ENCODE results near the gene CCDC80. TPM values are rescaled to one million over a fixed set of nuclear protein-coding genes. Genes with fewer than 3 reads are reported as not detected.
"Not testable (repeated sequence)": the region's sequence is repeated elsewhere in the genome, so short reads cannot be mapped to it uniquely, and the experiment has no call there.

CCDC80 gene
- total RNA-seq, 1 experiment from 2014 or later, result 26.2 TPM

- Histone ChIP-seq H3K4me3 (ENCODE audit: low read depth, low read length) (no peak overlapping the region), H3K27me3 (replicated peaks; ENCODE audit: control insufficient read depth, insufficient read depth, low read length) (no peaks in the 10 kb centered on the region), H3K9me3 (no peaks in the 10 kb centered on the region), H3K4me1 (no peaks in the 10 kb centered on the region), H3K36me3 (ENCODE audit: control insufficient read depth, insufficient read depth, low read length) (no peaks in the 10 kb centered on the region)
- H3K27ac Mint-ChIP-seq (ENCODE audit: unreplicated experiment), result no peak overlapping the region
- H3K36me3 Mint-ChIP-seq (ENCODE audit: insufficient read depth, unreplicated experiment), result peaks cover 12% of the 10 kb centered on the region
- ChIA-PET CTCF (no interaction called here), POLR2A (no interaction called here)
- H3K4me3 Mint-ChIP-seq (ENCODE audit: unreplicated experiment), result no peak overlapping the region
- no peak for TF ChIP-seq CTCF (IDR thresholded peaks at IDR 0.05; ENCODE audit: insufficient read depth in 1 of 2, low read depth in 1 of 2, low read length in 1 of 2, severe bottlenecking in 1 of 2, unreplicated experiment in 1 of 2)
- H3K27me3 Mint-ChIP-seq (ENCODE audit: insufficient read depth, unreplicated experiment), result no peaks in the 10 kb centered on the region
- H3K4me1 Mint-ChIP-seq (ENCODE audit: low read depth, unreplicated experiment), result peaks cover 18% of the 10 kb centered on the region
- no peak for DNase-seq
- intact Hi-C loops (cut with micrococcal nuclease; ENCODE audit: unreplicated experiment), result no loop called here
- no TSS peak for BruUV-seq (replicated peaks)
- H3K9me3 Mint-ChIP-seq (ENCODE audit: unreplicated experiment), result no peaks in the 10 kb centered on the region
These were observed 71.7 kb downstream of the CCDC80 start for GRCh38 chr3:112569265-112569664.

GRCh38 chr3:112568642-112569041 lies 72.3 kb downstream of the CCDC80 start:
- Histone ChIP-seq H3K27me3 (replicated peaks; ENCODE audit: control insufficient read depth, insufficient read depth, low read length) (no peaks in the 10 kb centered on the region), H3K4me1 (no peaks in the 10 kb centered on the region), H3K4me3 (ENCODE audit: low read depth, low read length) (no peak overlapping the region), H3K9me3 (no peaks in the 10 kb centered on the region), H3K36me3 (ENCODE audit: control insufficient read depth, insufficient read depth, low read length) (no peaks in the 10 kb centered on the region)
- H3K27ac Mint-ChIP-seq (ENCODE audit: unreplicated experiment), result no peak overlapping the region
- no peak for TF ChIP-seq CTCF (IDR thresholded peaks at IDR 0.05; ENCODE audit: insufficient read depth in 1 of 2, low read depth in 1 of 2, low read length in 1 of 2, severe bottlenecking in 1 of 2, unreplicated experiment in 1 of 2)
- peaks cover 12% of the 10 kb centered on the region for H3K36me3 Mint-ChIP-seq (ENCODE audit: insufficient read depth, unreplicated experiment)
- no peaks in the 10 kb centered on the region for H3K27me3 Mint-ChIP-seq (ENCODE audit: insufficient read depth, unreplicated experiment)
- intact Hi-C loops (cut with micrococcal nuclease; ENCODE audit: unreplicated experiment), result no loop called here
- ChIA-PET CTCF (no interaction called here), POLR2A (no interaction called here)
- H3K9me3 Mint-ChIP-seq (ENCODE audit: unreplicated experiment), result no peaks in the 10 kb centered on the region
- peaks cover 18% of the 10 kb centered on the region for H3K4me1 Mint-ChIP-seq (ENCODE audit: low read depth, unreplicated experiment)
- BruUV-seq (replicated peaks), result no TSS peak
- H3K4me3 Mint-ChIP-seq (ENCODE audit: unreplicated experiment), result no peak overlapping the region
- DNase-seq, result no peak

- Histone ChIP-seq H3K4me3 (ENCODE audit: low read depth, low read length) (no peak overlapping the region), H3K27me3 (replicated peaks; ENCODE audit: control insufficient read depth, insufficient read depth, low read length) (no peaks in the 10 kb centered on the region), H3K9me3 (no peaks in the 10 kb centered on the region), H3K4me1 (peaks cover 5% of the 10 kb centered on the region; the same call in 1 of the 2 replicates), H3K36me3 (ENCODE audit: control insufficient read depth, insufficient read depth, low read length) (no peaks in the 10 kb centered on the region)
- Mint-ChIP-seq H3K36me3 (ENCODE audit: insufficient read depth, unreplicated experiment) (peaks cover 22% of the 10 kb centered on the region), H3K27me3 (ENCODE audit: insufficient read depth, unreplicated experiment) (no peaks in the 10 kb centered on the region), H3K4me3 (ENCODE audit: unreplicated experiment) (no peak overlapping the region), H3K9me3 (ENCODE audit: unreplicated experiment) (no peaks in the 10 kb centered on the region), H3K4me1 (ENCODE audit: low read depth, unreplicated experiment) (peaks cover 20% of the 10 kb centered on the region), H3K27ac (ENCODE audit: unreplicated experiment) (no peak overlapping the region)
- TF ChIP-seq CTCF (IDR thresholded peaks at IDR 0.05; ENCODE audit: insufficient read depth in 1 of 2, low read depth in 1 of 2, low read length in 1 of 2, severe bottlenecking in 1 of 2, unreplicated experiment in 1 of 2), result no peak
- intact Hi-C loops (cut with micrococcal nuclease; ENCODE audit: unreplicated experiment), result loop anchor here (5.0 kb wide), 1 partner anchor 427 kb away; the partner anchor contains the start of gene GTPBP8
- ChIA-PET CTCF (no interaction called here), POLR2A (no interaction called here)
- DNase-seq, result no peak
- no TSS peak for BruUV-seq (replicated peaks)
These were observed 76.0 kb downstream of the CCDC80 start for GRCh38 chr3:112564940-112565305.

GRCh38 chr3:112564247-112564939 lies 76.5 kb downstream of the CCDC80 start:
- H3K9me3 Mint-ChIP-seq (ENCODE audit: unreplicated experiment); H3K9me3 ChIP-seq; POLR2A ChIA-PET; H3K4me3 ChIP-seq (ENCODE audit: low read depth, low read length); H3K27me3 ChIP-seq (replicated peaks; ENCODE audit: control insufficient read depth, insufficient read depth, low read length); H3K4me3 Mint-ChIP-seq (ENCODE audit: unreplicated experiment); H3K4me1 ChIP-seq; H3K36me3 ChIP-seq (ENCODE audit: control insufficient read depth, insufficient read depth, low read length); CTCF ChIA-PET; BruUV-seq (replicated peaks); DNase-seq; H3K27ac Mint-ChIP-seq (ENCODE audit: unreplicated experiment); H3K27me3 Mint-ChIP-seq (ENCODE audit: insufficient read depth, unreplicated experiment): not testable (repeated sequence)
- Mint-ChIP-seq H3K36me3 (ENCODE audit: insufficient read depth, unreplicated experiment) (peaks cover 22% of the 10 kb centered on the region), H3K4me1 (ENCODE audit: low read depth, unreplicated experiment) (peaks cover 25% of the 10 kb centered on the region)
- intact Hi-C loops (cut with micrococcal nuclease; ENCODE audit: unreplicated experiment), result loop anchor here (5.0 kb wide), 1 partner anchor 428 kb away; the partner anchor contains the start of gene GTPBP8
